Measurements from ENCODE around the gene PSMA8.

GRCh38 chr18:26208977-26209376 lies 75.3 kb downstream of the PSMA8 start:
- no peak for TF ChIP-seq CTCF (conservative IDR thresholded peaks at IDR 0.05; ENCODE audit: low read length)
- no peak for TF ChIP-seq EZH2phosphoT487 (IDR thresholded peaks at IDR 0.05; ENCODE audit: borderline replicate concordance, low read depth, low read length)

All from OCI-LY7 (cell line).